Stimulated activated CD4-positive, alpha-beta T cell treated with anti-CD3 and anti-CD28 coated beads, Interleukin-4, amount 100 ng/mL, for 24 hours (primary cell): ENCODE results near the gene CERS5.

Experiments
- DNase-seq: peaks from one replicate; pipeline ENCODE4 v3.0.0-alpha.2; 2020

Gene CERS5

GRCh38 chr12:50167049-50167828 is at the start of gene CERS5:
Gene CERS5 (minus strand): TSS chr12:50167369. CDS start chr12:50167297, 72 bp downstream.
- peak; percentile 97 for DNase-seq

GRCh38 chr12:50215033-50215432 is 47.9 kb upstream of the CERS5 start:
- no peak for DNase-seq

GRCh38 chr12:50214018-50214417 is 46.8 kb upstream of the CERS5 start:
- no peak for DNase-seq

GRCh38 chr12:50213439-50213838 is 46.3 kb upstream of the CERS5 start:
- DNase-seq: no peak

- DNase-seq: no peak
Measured at GRCh38 chr12:50212071-50212467, 44.9 kb upstream of the CERS5 start.

- peak; percentile 14 for DNase-seq
Measured at GRCh38 chr12:50211392-50212070, 44.4 kb upstream of the CERS5 start.

GRCh38 chr12:50207424-50207823 is 40.3 kb upstream of the CERS5 start:
- DNase-seq: no peak

GRCh38 chr12:50205648-50206047 is 38.5 kb upstream of the CERS5 start:
- no peak for DNase-seq

- DNase-seq: no peak
Measured at GRCh38 chr12:50203691-50204090, 36.5 kb upstream of the CERS5 start.

- DNase-seq: no peak
Measured at GRCh38 chr12:50201987-50202521, 34.9 kb upstream of the CERS5 start.

- no peak for DNase-seq
Measured at GRCh38 chr12:50200552-50201273, 33.5 kb upstream of the CERS5 start.

- DNase-seq: no peak
Measured at GRCh38 chr12:50198829-50199228, 31.7 kb upstream of the CERS5 start.

GRCh38 chr12:50197297-50197727 is 30.1 kb upstream of the CERS5 start:
- DNase-seq: no peak

GRCh38 chr12:50196537-50196936 is 29.4 kb upstream of the CERS5 start:
- no peak for DNase-seq

- no peak for DNase-seq
Measured at GRCh38 chr12:50195832-50196231, 28.7 kb upstream of the CERS5 start.

GRCh38 chr12:50192908-50193307 is 25.7 kb upstream of the CERS5 start:
- DNase-seq: no peak

GRCh38 chr12:50192236-50192635 is 25.1 kb upstream of the CERS5 start:
- DNase-seq: no peak

GRCh38 chr12:50190859-50191258 is 23.7 kb upstream of the CERS5 start:
- no peak for DNase-seq

GRCh38 chr12:50188875-50189575 is 21.9 kb upstream of the CERS5 start:
- DNase-seq: peak; percentile 28

GRCh38 chr12:50188241-50188781 is 21.1 kb upstream of the CERS5 start:
- no peak for DNase-seq

GRCh38 chr12:50187084-50187900 is 20.1 kb upstream of the CERS5 start:
- peak; percentile 55 for DNase-seq

- DNase-seq: no peak
Measured at GRCh38 chr12:50186681-50187080, 19.5 kb upstream of the CERS5 start.
